Activated CD4-positive, alpha-beta T cell treated with anti-CD3 and anti-CD28 coated beads, Interleukin-2, amount 50 U/mL, for 24 hours (primary cell): ENCODE results near the gene UBE2R2.

ENCODE experiments used
- DNase-seq, 2 donors: peaks; one replicate each; pipeline ENCODE4 v3.0.0-alpha.2; 2020; ENCODE audit warnings: low read depth in 1 of 2, low spot score in 1 of 2

UBE2R2 gene

DNA sequence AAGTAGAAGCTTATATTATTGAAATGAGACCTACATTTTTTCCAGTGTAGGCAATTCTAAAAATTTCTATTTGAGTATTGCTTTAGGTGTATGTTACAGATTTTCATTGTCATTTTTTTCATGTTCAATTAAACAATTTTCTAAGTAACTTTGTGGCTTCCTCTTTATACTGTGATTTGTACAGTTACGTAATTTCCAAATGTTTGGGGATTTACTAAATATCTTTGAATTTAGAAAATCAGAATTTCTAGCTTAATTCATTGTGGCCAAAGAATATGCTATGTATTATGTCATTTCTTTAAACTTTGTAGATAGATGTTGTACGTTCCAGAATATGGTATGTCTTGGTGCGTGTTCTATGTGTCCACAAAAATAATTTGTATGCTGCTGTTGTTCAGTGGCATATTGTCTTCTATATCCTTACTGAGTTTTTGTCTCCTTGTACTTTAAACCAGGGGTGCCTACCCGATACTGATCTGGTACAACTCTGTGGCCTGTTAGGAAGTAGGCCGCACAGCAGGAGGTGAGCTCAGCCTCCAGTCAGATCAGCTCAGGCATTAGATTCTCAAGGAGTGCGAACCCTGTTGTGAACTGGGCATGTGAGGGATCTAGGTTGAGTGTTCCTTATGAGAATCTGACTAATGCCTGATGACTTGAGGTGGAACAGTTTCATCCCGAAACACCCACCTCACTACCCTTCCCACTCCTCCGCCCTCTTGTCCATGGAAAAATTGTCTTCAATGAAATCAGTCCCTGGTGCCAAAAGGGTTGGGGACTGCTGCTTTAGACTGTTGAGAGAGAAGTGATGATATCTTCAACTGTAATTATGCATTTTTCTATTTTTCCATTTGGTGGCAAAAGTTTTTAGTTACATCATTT is 63.5 kb downstream of the UBE2R2 start:
- DNase-seq = no peak

DNA sequence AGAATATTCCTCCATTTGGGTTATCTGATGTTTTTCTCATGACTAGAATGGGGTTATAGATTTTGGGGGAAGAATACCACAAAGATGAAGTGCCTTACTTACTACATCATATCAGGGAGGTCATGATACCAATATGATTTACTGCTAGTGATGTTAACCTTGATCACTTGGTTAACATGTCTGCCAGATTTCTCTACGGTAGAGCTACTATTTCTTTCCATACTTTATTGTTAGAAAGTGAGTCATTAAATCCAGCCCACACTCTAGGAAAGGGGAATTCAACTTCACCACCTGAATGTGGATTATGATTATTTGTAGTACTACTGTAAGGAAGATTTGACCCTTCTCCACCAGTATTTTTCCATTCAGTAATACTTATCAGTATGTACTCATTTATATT is 64.7 kb downstream of the UBE2R2 start:
- DNase-seq = peak in 1 of 2 donors; percentile 7

DNA sequence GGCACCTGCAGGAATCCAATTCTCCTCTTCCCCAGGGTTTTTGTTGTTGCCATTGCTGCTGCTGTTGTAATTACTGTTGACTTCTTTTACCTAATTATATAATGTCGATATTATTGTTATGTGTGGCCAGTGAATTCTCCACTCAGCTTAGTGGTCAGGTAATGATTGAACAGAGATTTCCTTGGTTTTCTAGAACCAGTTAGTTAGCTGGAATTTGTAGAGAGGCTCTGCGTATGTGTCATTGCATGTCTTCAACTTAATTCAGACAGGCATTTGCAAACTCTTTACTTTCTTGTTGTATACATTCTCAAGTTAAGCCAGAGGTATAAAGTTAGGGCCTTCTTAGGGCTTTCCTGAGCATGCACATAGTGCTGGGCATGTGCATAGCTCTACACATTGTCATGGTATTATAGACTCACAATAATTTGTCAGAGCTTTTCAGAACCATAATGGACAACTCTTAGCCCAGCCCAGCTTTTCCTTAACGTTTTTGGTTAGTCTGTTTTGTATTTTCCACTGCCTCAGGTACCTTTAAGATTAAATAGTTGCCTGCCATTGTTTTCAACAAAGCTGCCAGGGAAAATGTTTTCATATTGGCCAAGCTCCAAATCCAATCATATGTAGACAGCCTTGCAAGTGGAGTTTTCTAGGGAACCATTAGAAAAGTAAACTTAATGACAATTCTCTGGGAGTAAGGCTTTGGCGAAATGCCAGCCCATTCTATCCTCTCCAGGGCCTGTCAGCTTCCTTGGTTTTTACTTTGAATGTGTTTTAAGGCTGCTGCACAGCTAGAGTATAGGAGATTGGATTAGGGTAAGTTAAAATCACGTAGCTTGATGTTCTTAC is 68.1 kb downstream of the UBE2R2 start:
- no peak for DNase-seq

DNA sequence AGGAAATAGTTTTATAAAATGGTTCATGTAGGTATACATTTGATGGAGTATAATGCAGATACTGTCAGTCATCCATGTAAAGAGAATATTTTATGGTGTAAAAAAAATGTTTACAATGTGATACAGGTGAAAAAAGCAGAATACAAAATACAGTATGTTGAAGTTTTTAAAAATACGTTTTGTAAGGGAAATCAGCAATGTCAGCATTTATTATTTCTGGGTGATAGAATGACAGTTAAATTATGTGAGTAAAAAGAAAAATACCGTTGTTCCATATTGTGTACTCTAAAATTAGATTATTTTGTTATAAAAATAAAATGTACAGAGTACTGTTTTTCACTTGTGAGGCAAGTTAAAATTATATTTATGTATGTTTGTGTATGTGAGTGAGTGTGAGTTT is 69.0 kb downstream of the UBE2R2 start:
- no peak for DNase-seq

DNA sequence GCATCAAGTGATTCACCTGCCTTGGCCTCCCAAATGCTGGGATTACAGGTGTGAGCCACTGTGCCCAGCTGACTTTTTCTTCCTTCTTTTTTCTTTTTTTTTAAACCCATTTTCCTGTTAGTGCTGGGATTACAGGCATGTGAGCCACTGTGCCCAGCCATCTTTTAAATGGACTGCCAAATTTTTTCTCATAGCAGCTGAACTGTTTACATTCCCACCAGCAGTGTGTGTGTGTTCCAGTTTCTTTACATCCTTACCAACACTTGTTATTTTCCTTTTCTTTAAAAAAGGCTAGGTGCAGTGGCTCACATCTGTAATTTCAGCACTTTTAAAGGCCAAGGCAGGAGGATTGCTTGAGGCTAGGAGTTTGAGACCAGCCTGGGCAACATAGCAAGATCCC is 76.9 kb downstream of the UBE2R2 start:
- no peak for DNase-seq

DNA sequence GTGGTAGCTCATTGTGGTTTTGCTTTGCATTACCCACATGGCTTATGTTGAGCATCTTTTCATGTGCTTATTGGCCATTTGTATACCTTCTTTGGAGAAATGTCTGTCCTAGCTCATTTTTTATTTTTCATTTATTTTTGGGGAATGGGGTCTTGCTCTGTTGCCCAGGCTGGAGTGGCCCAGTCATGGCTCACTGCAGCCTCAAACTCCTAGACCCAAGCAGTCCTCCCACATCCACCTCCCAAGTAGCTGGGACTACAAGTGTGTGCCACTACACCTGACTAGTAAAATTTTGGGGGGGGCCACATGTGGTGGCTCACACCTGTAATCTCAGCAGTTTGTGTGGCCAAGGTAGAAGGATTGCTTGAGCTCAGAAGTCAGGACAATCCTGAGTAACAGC is 77.4 kb downstream of the UBE2R2 start:
- DNase-seq = no peak

DNA sequence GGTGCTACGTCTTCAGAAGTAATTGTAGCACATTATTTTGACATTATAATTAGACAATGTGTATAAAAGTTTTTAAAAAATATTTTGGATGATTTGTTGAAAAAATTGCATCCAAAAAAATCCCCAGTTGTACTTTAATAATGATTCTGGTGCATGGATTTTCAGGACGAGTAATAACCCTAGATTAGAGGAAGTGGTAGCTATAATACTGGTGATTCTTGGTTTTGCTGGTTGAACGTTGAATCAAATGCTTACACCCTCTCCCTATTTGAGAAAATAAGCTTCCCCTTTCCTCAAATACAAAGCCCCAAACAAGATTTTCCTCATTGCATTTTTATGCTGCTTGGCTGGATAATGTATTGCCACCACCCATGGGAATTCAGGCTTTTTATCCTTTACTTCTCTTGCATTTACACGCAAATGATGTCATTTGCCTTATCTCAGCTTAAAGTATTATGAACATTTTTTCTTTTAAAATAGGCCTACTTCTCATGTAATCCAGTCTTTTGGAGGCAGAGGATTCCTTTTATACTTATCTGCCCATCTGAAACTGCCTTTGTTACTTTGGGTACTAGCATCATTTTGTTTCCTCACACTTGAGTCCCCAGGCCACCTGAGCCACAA is 86.3 kb downstream of the UBE2R2 start:
- no peak for DNase-seq

DNA sequence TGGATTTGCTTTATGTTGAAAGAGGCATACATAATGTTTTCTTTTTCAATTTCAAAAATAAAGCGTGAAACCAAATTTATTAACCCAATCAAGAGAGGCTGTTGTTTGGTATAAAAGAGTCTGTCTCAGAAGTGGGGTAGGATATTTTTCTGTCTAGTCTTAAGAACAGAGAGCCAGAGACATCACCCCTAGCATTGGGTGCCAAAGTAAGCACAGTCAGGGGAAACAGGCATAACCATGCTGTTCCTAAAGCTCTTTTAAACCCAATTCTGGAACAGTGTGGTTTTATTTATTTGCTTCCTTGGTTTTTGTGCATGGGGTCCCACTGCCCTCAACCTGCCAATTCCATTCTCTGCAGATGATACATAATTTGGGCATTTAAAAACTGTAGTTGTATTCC is 88.2 kb downstream of the UBE2R2 start:
- DNase-seq = no peak

DNA sequence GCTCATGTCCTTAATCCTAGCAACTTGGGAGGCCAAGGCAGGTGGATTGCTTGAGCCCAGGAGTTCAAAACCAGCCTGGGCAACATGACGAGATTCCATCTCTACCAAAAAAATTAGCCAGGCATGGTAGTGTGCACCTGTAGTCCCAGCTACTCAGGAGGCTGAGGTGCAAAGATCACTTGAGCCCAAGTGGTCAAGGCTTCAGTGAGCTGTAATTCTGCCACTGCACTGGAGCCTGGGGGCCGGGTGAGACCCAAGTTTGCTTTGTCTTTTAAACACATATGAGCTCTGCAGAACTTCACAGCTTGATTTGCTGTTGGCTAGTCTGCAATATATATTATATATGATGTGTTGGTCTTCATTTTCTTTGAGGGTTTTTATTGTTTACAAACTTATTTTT is 89.8 kb downstream of the UBE2R2 start:
- no peak for DNase-seq

DNA sequence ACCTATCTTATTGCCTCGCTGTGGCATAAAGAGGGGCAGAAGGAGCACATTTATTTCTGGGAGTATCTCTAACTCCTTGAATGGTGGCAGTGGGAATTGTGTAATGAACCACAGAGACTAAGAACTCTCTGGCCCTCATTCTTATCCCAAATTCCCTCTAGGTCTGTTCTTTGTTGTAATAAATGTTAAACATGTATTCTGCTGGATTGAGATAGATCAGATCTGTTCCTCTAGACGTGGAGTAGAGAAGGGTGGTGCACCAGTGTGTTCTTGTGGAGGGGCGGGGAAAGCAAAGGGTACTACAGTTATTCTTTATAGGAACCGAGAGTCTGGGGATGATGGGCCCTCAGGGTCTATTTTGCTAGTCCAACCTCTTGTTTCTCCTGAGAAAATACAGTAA is 90.4 kb downstream of the UBE2R2 start:
- DNase-seq = no peak

DNA sequence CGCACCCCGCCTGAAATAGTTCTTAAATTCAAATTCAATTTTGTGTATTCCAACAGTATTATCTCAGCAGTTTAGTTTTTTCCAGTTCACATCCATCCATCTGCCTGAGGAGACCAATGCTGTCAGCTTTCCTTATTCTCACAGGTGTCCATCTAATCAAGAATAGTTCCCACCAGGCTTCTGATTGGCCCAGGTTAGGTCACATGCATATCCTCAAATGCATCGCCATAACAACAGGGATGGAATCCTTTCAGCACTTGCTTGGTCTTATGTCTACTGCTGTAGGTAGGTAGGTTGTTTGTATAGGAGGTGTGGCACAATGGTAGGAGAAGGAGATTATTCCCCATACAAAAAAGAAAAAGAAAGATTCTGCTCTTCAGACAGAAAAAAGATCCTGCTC is 91.2 kb downstream of the UBE2R2 start:
- DNase-seq = no peak

DNA sequence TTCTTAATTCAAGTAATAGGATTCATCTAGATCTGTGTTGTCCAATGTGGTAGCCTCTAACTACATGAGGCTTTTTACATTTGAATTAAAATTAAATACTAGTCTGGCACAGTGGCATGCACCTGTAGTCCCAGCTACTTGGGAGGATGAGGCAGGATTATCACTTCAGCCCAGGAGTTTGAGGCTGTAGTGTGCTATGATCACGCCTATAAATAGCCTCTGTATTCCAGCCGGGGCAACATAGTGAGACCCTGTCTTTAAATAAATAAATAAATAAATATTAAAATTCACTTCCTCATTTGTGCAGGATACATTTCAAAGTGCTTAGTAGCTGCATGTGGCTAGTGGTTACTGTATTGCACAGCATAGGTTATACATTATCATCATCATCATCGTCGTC is 91.8 kb downstream of the UBE2R2 start:
- DNase-seq = no peak

DNA sequence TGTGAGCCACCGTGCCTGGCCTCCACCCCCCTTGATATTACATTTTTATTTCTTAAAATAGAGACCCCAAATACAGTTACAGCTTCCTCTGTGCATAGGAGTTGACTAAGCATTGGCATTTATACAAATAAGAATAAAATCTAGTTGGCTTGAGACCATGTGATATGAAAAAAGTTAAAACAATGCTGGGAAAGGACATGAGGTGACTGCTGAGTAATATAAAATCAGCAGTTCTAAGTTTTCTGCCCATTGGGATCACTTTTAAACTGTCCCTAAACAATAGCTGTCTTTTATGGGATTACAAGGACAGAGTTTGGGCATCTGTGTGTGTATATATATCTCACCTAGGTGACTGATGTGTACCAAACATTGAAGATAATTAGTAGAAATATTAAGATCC is 96.6 kb downstream of the UBE2R2 start:
- no peak for DNase-seq

DNA sequence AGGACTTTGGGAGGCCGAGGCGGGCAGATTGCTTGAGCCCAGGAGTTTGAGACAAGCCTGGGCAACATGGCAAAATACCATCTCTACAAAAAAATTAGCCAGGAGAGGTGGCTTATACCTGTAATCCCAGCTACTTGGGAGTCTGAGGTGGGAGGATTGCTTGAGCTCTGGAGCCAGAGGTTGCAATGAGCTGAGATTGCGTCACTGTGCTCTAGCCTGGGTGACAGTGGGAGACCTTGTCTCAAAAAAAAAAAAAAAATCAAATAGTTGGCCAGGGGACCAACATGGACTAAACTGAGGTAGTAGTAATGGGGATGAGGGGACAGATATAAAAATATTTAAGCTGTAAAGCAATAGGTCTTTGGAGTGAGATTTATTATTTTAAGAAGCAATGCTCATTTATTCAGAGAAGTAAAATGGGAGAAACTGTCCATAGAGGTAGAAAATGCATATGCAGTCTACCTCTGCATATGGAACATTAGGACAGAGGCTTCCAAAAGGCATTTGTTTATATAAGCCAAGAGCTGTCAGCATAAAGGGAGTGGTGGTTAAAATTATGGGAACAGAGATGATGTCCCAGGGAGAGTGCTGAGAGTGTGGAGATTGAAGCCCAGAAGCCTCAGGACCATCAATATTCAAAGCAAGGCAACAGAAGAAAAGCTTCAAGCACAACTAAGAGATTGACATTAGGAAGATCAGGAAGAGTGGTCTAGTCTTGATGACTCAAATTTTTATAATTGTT is 98.1 kb downstream of the UBE2R2 start:
- DNase-seq = no peak

DNA sequence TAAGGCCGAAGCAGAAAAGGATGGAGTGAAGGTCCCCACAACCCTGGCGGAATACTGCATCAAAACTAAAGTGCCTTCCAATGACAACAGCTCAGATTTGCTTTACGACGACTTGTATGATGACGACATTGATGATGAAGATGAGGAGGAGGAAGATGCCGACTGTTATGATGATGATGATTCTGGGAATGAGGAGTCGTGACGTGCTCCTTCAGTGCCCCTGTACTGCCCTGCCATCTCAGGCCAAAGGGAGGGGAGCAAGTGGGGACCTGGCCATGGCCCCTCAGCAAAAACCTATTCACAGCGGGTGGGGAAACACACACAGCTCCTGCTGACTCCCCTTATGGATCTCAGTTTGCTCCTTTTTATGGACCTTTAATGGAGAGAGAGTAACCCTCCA is 100.1 kb downstream of the UBE2R2 start:
- no peak for DNase-seq

DNA sequence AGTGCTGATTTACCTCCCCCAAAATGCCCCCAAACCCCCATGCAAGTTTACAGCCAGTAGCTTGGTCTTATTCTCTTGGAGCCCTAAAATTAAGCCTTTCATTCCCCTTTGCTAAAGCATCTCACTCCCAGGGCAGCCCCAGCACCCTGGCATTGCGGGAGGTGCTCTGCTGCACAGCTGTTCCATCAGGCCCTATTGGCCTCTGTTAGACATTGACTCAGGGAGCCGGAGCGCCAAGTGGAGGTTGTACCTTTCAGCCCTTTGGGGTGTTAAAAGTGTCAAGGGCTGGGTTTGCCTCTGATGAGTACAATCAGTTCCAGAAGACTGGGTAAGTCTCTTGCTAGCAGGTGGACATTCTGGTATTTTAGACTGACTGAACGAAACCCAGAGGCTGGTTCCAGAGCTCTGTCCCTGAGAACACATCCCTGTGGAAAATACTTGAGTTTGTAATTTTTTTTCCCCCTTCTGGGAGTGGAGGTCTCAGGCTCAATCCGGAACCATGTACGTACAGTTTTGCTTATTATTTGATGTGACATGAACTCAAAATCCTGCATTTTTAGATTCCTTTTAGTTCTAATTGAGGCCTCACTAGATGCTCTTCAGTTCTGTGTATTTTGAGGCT is 102.4 kb downstream of the UBE2R2 start:
- DNase-seq = no peak

DNA sequence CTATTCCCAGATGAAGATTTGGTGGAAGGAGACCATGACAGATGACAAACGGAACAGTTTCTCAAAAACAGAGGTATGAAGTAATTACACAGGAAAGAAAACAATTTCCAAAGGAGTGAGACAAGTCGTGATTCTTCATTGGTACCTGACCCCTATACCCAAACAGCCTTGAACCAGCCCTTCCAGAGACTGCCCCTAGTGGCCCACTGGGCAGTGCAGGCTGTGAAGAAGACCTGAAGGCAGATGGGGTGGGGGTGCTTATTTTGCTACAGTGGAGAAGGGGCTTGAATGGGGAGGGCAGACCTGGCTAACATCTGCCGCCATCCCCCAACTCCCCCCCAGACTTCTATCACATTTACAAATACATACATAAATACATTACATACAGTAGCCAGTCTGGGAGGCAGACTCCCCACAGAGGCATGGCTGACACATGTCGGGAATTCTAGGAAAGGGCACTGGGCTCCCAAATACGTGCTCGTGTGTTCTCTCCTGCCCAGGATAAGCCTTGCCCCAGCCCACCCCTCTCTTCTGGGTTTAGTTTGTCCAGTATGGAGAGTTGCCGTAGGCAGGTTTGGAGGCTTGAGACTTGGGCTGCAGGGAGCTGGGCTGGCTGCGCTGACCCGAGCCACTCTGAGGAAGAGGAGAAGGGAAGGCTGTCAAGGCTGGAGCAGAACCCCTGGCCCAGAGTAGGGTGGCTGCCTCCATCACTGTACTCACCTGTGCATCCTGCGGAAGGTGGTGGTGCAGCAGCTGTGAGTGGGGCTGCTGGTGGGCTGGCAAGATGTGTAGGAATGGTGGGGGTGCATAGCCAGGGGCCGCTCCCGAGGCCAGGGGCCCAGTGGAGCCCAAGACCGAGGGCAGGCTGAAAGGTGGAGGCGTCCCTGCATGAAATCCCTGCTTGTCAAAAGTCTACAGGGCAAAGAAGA is 105.3 kb downstream of the UBE2R2 start:
- no peak for DNase-seq

DNA sequence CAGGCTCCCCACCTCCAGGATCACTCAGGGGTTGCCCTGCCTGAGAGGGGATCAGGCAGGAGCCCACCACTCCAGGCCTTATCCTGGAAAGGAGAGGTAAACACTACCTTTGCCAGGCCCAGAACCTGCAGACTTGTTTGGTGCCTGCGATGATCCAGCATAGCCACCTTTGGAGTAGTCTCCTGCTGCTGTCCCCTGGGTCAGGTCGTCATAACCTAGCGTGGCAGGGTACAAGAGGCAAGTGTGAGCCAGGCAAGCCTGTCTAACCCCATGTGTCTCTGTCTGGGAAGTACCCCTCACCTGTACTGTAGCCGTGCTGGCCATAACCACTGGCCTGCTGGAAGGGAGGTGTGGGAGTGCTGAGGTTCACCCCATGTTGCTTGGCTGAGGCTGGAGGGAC is 106.1 kb downstream of the UBE2R2 start:
- no peak for DNase-seq

DNA sequence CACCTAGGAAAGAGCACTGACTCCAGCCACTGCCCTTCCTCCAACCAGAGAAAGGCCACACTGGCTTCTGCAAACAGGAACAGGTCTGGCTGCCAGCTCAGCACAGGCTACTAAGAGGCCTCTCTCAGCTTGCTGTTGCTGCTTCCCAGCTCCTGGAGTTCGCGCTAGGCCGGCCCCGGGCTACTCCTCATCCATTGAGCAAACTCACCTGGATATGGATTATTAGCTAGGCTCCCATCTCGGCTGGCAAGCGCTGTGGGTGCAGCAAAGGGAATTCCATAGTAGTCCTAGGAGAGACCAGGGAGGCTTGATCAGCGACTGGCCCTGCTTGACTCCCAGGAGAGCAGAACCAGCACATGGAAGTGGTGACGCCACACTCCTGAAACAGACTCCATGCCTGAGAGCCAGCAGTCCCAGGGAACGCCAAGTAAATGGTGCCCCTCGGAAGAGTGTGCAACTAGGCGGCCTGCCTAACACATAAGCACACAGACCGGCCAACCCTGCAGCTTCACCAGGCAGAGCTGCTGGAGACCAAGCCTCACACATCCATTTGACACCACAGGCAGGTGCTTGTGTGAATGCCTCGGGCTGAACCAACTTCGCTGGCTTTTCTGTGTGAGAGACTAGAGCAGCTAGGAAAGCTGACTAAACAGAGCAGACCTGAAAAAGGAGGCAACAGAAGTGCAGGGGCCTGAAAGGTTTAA is 107.2 kb downstream of the UBE2R2 start:
- DNase-seq = no peak
